ENCODE measurements around the gene MAN2A1. TPM values are rescaled to one million over a fixed set of nuclear protein-coding genes. Genes with fewer than 3 reads are reported as not detected.

The MAN2A1 gene
- polyA plus RNA-seq, 1 donor (not counting 4 experiments of a cell fraction or from before 2014, with no cell fraction given), result 63.8 TPM

- DNase-seq (ENCODE audit: low read depth, low spot score) (no peak), FAIRE-seq (no peak)
- Histone ChIP-seq H3K79me2 (ENCODE audit: control insufficient read depth, insufficient read depth, low read length) (no peaks in the 10 kb centered on the region), H3K9me3 (ENCODE audit: control insufficient read depth, low read depth, low read length) (no peaks in the 10 kb centered on the region), H3K27me3 (ENCODE audit: control insufficient read depth, extremely low read depth, insufficient read depth, low read length) (peaks cover 3% of the 10 kb centered on the region), H3K4me3 (ENCODE audit: control insufficient read depth in 2 of 3, extremely low read depth in 1 of 3, insufficient read depth in 2 of 3, low read depth in 1 of 3, low read length in 3 of 3) (no peak overlapping the region), H3K4me2 (ENCODE audit: control insufficient read depth, extremely low read depth, insufficient read depth, low read depth, low read length) (no peak overlapping the region), H3K36me3 (ENCODE audit: control insufficient read depth in 2 of 2, extremely low read depth in 1 of 2, insufficient read depth in 2 of 2, low read length in 2 of 2) (no peaks in the 10 kb centered on the region), H3K27ac (ENCODE audit: control insufficient read depth, insufficient read depth, low read length) (no peak overlapping the region), H3K9me1 (ENCODE audit: control insufficient read depth, extremely low read depth, insufficient read depth, low read length) (no peaks in the 10 kb centered on the region), H2AFZ (ENCODE audit: control insufficient read depth, low read length) (no peak overlapping the region), H3K9ac (ENCODE audit: control insufficient read depth, extremely low read depth, insufficient read depth, low read length) (no peak overlapping the region), H4K20me1 (ENCODE audit: control insufficient read depth, extremely low read depth, insufficient read depth, low read length) (no peaks in the 10 kb centered on the region), H3K4me1 (ENCODE audit: control insufficient read depth, extremely low read depth, insufficient read depth, low read length) (no peaks in the 10 kb centered on the region)
- dilution Hi-C loops (cut with MboI; ENCODE audit: extremely low pct_ligation_motif_present, low sequenced_read_pairs), result no loop called here
- TF ChIP-seq EZH2 (IDR thresholded peaks at IDR 0.05; ENCODE audit: low read length) (no peak), CTCF (optimal IDR thresholded peaks at IDR 0.05 in 1 of 3, IDR thresholded peaks at IDR 0.05 in 1 of 3, conservative IDR thresholded peaks at IDR 0.05 in 1 of 3; ENCODE audit: extremely low read depth in 1 of 3, insufficient read depth in 2 of 3, low read length in 3 of 3) (no peak)
These were observed 226.9 kb downstream of the MAN2A1 start for GRCh38 chr5:109916481-109917153.

All from keratinocyte (primary cell).